ENCODE data around the gene SDC3. TPM values are rescaled to one million over a fixed set of nuclear protein-coding genes. Genes with fewer than 3 reads are reported as not detected.

SDC3 gene
- total and polyA plus RNA-seq, 10 of the 15 experiments (the other 5 are each of a cell fraction or from before 2014, with no cell fraction given): under 0.01 to 0.46 (median 0.07) TPM; not detected in 2

DNA sequence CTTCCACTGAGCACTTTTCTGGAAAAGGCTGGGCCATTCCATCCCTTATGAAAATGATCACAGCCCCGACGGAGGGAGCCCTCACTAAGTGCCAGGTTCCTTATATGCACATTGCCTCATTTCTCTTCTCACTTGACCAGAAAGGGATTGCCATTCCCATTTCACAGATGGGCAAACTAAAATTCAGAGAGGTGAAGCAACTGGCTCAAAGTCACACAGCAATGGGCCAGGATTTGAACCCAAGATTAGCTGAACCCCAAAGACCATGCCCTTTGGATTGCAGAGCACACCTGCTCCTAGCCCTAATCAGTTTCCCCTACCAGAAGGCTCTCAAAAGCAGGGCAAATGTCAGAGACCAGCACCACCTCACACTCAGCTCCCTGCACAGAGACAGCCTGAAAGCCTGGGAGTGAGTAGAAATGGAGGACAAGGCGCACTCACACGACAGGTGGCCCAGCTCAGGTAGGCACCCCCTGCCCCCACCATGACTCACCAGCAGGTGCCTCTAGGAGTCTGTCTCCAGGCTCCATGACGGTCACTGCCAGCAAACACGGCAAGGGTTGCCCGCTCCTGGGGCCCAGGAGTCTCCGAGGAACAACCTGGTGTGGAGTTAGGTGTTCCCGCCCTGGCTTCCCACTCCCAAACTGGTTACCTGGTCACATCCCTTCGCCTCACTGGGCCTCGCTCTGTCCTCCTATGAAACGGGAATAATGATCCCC, 21.7 kb downstream of the SDC3 start (continued):
- TF ChIP-seq, protein P1, sequence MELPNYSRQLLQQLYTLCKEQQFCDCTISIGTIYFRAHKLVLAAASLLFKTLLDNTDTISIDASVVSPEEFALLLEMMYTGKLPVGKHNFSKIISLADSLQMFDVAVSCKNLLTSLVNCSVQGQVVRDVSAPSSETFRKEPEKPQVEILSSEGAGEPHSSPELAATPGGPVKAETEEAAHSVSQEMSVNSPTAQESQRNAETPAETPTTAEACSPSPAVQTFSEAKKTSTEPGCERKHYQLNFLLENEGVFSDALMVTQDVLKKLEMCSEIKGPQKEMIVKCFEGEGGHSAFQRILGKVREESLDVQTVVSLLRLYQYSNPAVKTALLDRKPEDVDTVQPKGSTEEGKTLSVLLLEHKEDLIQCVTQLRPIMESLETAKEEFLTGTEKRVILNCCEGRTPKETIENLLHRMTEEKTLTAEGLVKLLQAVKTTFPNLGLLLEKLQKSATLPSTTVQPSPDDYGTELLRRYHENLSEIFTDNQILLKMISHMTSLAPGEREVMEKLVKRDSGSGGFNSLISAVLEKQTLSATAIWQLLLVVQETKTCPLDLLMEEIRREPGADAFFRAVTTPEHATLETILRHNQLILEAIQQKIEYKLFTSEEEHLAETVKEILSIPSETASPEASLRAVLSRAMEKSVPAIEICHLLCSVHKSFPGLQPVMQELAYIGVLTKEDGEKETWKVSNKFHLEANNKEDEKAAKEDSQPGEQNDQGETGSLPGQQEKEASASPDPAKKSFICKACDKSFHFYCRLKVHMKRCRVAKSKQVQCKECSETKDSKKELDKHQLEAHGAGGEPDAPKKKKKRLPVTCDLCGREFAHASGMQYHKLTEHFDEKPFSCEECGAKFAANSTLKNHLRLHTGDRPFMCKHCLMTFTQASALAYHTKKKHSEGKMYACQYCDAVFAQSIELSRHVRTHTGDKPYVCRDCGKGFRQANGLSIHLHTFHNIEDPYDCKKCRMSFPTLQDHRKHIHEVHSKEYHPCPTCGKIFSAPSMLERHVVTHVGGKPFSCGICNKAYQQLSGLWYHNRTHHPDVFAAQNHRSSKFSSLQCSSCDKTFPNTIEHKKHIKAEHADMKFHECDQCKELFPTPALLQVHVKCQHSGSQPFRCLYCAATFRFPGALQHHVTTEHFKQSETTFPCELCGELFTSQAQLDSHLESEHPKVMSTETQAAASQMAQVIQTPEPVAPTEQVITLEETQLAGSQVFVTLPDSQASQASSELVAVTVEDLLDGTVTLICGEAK (IDR thresholded peaks at IDR 0.05; ENCODE audit: borderline replicate concordance): no peak
- TF ChIP-seq SREBF2 (IDR thresholded peaks at IDR 0.05; ENCODE audit: low read length) (no peak), SIX5 (IDR thresholded peaks at IDR 0.05; ENCODE audit: low read depth, low read length, severe bottlenecking) (no peak), CHD4 (IDR thresholded peaks at IDR 0.05) (no peak)

DNA sequence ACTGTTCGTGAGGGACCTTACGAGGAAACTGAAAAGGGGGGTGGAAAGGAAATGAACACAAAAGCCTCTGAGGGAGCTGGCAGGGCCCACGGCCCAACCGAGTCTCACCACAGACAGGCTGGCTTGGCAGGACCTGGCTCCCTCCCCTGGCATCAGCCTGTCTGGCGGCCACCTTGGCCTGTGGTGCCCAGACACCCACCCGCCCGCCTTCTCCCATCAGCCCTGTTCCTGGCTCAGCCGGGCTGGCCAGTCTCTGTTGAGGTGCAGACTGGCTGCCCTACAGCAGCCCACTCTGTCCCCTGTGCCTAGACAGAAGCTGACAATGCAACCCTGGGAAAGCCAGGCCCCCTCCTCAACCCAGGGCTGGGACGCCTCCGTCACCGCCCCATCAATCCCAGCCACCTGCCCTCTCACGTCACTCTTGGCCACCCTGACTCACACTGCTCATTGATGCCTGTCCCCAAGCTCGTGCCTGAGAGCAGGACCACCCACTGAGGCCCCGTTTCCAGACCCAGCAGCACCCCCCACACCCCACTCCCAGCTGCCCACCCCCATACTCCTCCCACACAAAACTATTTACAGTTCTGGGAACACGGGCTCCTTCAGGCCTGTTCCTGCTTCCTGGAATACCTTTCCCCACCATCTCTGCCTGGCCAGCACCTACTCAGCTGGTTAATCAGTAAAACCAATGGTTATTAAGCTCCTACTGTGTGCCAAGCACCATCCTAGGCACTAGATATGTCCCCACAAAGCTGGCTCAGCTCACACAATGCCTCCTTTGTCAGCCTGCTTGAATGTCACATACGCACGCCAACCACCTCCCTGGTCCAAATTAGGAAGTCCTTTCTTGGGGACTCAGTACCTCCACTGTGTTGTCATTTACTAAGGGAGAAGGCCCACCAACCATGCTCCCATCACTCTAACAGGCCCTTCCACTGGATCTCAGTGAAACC, 22.7 kb downstream of the SDC3 start:
- CTCF ChIA-PET: no interaction called here
- SMC1A ChIA-PET (ENCODE audit: uncharacterized antibody, unreplicated experiment): no interaction called here
- no peaks in the 10 kb centered on the region for H3K79me2 ChIP-seq (ENCODE audit: control insufficient read depth, insufficient read depth, low read length)
- no peaks in the 10 kb centered on the region; the same call in 1 of the 2 replicates for H4K20me1 ChIP-seq (ENCODE audit: control insufficient read depth, insufficient read depth)
- peaks cover 0 to 3% of the 10 kb centered on the region in 2 experiments; a peak in 2 of 4 replicates for H3K27me3 ChIP-seq (replicated peaks in 1 of 2; ENCODE audit: control insufficient read depth in 2 of 2, insufficient read depth in 2 of 2, low read length in 1 of 2)
- RAD21 ChIA-PET (ENCODE audit: unreplicated experiment): no interaction called here
- BruUV-seq (replicated peaks): no TSS peak
- no peaks in the 10 kb centered on the region; the same call in 1 of the 2 replicates for H3K4me1 ChIP-seq (ENCODE audit: control insufficient read depth, insufficient read depth, low read length)
- no peaks in the 10 kb centered on the region for H3K36me3 ChIP-seq (ENCODE audit: control insufficient read depth in 2 of 2, insufficient read depth in 2 of 2, low read length in 1 of 2)
- H3K4me3 ChIP-seq: no peak overlapping the region
- no peak overlapping the region for H3K27ac ChIP-seq (ENCODE audit: control insufficient read depth, insufficient read depth)
- FAIRE-seq (no peak), DNase-seq (ENCODE audit: low read depth, low spot score) (no peak), ATAC-seq (no peak)
- WGBS (ENCODE audit: insufficient coverage, insufficient replicate concordance, low lambda C conversion rate, missing lambda C conversion rate): 53% methylated on average over 16 of the region's 17 CpGs
- intact Hi-C loops (cut with micrococcal nuclease; ENCODE audit: unreplicated experiment): no loop called here
- H3K9ac ChIP-seq (ENCODE audit: control insufficient read depth, insufficient read depth, low read length): no peak overlapping the region
- TF ChIP-seq BRCA1 (IDR thresholded peaks at IDR 0.05; ENCODE audit: low read depth, low read length) (no peak), IKZF1 (conservative IDR thresholded peaks at IDR 0.05) (no peak)
- no peak overlapping the region for H3K4me2 ChIP-seq (ENCODE audit: control insufficient read depth, insufficient read depth)
- POLR2A ChIA-PET: no interaction called here
- in situ Hi-C loops (cut with MboI): no loop called here
- no peaks in the 10 kb centered on the region for H3K9me3 ChIP-seq (replicated peaks; ENCODE audit: control insufficient read depth, insufficient read depth, low read length)
- no peak overlapping the region for H2AFZ ChIP-seq (ENCODE audit: control insufficient read depth, low read depth, low read length)
